Fibroblast of gingiva (primary cell): ENCODE measurements around the gene CALML3.
"Not testable (repeated sequence)": the region's sequence is repeated elsewhere in the genome, so short reads cannot be mapped to it uniquely, and the experiment has no call there.

Source experiments
- DNase-seq: peaks from one replicate; pipeline ENCODE4 v3.0.0-alpha.2; 2011; ENCODE audit warnings: low read depth

The CALML3 gene

GRCh38 chr10:5553400-5554170 is 28.8 kb downstream of the CALML3 start:
- DNase-seq = no peak

- DNase-seq = no peak
Observed at GRCh38 chr10:5555021-5555510, 30.3 kb downstream of the CALML3 start.

GRCh38 chr10:5555881-5556280 is 31.1 kb downstream of the CALML3 start:
- no peak for DNase-seq

GRCh38 chr10:5556576-5556975 is 31.8 kb downstream of the CALML3 start:
- no peak for DNase-seq

- no peak for DNase-seq
Observed at GRCh38 chr10:5557040-5557721, 32.4 kb downstream of the CALML3 start.

DNA sequence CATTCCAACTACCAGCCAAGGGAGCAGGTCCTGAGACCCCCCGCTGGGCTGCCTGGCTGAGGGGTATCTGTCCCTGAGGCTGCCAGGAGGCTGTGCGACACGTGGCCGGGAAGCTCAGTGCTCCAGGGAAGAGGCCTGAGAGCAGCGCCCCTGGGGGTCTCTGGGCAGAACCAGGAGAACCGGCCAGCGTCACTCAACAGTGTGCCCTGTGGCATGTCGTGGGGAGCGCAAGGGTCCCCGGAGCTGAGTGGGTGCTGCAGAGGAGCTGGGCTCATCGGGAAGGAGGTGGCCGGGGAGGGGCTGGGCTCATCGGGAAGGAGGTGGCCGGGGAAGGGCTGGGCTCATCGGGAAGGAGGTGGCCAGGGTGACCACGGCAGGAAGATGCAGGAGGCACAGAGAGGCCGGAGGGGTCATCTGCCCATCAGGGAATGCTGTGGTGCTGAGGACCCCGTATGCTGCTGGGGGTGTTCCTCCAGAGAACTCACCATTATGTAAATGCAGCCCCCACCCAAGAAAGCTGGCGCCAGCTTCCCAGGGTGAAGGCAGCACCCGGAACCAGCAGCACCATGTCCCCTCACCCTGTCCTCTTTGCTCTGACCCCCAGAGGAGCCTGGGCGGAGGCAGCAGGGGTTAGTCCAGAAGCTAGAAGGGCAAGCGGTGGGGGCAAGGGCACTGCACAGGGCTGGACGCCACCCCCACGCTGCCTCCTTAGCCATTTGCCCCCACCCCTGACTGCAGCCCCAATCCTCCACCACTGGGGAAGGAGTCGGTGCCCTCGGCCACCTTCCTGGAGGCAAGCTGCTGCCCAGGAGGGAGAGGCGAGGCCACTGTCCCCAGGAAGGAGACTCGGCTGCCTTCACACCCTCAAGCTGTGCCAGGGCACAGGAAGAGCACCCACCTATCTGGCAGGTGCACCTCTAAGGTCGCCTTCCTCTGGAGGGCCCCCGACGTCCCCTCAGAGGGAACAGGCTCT is 33.3 kb downstream of the CALML3 start:
- no peak for DNase-seq

GRCh38 chr10:5559022-5559421 is 34.3 kb downstream of the CALML3 start:
- not testable (repeated sequence) for DNase-seq

- DNase-seq = peak; percentile 40
Observed at GRCh38 chr10:5559642-5560141, 34.9 kb downstream of the CALML3 start.

GRCh38 chr10:5560142-5560816 is 35.5 kb downstream of the CALML3 start:
- no peak for DNase-seq

- DNase-seq = no peak
Observed at GRCh38 chr10:5560817-5561703, 36.3 kb downstream of the CALML3 start.

GRCh38 chr10:5561704-5562645 is 37.2 kb downstream of the CALML3 start:
- DNase-seq = no peak

DNA sequence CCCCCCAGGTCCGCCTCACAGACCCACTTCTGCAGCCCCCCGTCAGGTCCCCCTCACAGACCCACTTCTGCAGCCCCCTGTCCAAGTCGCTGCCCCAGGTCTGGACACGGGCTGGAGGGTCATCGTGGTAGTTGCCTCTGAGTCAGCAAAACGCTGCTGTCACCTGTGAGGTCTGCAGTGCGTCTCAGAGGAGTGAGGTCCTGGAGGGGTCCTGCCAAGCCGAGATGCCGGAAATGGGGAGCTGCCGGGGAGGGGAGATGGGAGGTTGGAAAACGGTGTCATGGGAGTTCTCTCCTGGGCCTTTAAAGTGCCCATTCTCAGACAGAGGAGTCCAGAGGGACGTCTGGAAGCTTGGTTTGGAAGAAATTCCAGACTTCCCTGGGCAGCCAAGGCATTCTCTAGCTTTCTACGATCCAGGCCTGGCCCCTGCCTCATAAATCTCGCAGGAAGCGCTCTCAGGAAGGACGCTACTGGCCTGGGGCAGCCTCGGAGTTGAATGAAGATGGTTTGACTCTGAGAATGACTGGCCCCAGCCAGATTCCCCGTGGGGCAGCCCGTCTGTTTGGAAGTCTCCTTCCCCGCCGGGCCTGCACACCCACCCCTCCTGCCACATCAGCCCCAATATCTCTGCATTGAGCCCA is 38.7 kb downstream of the CALML3 start:
- no peak for DNase-seq

DNA sequence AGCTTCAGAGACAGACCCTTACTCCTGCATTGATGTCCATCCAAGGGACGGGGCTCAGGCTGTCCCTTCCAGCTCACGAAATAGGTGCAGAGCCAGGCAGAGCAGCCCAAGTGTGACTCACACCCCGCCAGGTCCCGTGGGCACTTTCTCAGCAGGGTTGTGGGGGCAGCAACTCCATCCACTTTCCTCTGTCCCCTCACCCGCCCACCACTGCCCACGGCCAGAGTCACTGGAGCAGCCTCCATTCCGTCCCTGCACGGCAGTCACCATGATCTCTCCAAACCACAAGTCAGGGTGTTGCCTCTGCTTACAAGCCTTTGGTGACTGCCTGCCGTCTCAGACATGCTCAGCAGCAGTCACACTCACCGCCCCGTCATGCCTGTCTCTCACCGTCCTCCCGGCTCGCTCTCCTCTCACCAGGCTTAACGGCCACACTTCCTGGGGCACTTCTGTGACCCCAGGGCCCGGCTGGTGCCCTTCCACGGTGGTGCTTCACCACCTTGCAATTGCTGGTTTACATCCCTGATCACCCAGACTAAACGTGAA is 39.3 kb downstream of the CALML3 start:
- DNase-seq = no peak

DNA sequence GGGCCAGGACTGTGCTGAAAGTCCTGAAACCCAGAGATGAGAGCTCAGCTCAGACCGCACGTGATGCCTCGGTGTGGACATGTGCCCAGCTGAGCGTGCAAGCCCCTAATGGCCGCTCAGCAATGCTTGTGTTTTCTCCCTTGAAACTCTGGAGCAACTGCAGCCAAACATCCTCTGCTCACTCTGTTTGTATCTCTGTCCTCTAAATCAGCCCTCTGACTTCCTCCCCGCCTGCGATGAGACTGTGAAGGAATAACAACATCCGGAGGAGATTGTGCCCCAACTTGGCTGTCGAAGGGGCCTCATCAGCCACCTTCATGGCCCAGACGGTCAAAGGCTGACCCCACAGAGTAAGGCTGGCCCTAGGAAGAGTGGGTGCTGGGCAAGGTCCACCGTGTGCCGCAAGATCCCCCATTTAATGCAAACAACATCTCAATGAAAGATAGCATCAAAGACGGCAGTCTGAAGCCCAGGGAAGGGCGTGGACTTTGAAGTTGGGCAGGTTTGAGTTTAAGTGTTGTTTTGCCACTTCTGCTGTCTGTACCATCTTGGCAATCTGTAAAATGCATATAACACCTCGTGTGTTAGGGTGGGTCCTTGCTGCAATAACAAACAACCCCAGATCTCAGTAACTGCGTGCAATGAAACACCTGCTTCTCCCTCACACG is 39.9 kb downstream of the CALML3 start:
- DNase-seq = no peak

GRCh38 chr10:5565205-5565545 is 40.4 kb downstream of the CALML3 start:
- no peak for DNase-seq

DNA sequence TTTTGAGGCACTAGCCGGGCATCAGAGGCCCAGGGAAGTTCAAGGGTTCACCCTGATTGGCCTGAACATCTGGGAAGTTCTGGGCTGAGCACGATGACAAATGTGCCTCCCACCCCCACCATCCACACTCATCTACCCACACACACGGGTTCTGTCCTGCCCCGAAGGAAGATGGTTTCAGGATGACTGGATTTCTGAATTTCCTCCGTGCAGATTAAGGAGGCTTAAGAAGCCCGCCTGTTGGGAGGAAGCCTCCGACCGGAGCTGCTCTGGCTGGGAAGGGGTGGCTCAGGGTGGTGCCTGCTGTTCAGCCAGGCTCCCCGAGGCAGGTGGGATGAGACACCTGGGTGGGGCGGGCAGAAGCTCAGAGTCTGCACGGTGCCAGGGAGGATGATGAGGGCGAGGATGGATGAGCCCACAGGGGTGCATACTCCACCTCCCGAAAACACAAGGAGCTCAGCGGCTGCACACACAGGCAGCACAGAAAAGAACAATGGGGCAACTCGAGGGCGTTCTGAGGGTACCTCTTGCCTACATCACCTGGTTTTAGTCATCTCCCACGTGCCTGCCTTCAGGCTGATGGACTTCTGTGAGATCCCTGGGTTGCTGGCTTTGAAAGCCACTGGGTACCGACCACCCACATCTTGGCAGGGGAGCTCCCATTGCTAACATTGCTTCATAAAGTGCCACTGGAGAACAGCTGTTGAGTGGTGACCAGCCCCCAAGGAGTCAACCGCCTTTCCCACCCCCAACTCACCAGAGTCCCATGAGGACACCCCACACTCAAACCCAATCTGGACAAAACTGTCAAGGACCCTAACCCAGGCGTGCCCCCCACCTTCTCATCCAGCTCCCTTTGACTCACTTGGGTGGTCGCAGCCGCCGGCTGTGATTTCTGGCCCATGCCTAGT is 41.2 kb downstream of the CALML3 start:
- DNase-seq = no peak

GRCh38 chr10:5566614-5567013 is 41.9 kb downstream of the CALML3 start:
- no peak for DNase-seq
